HCT116 (cell line): Measurements from ENCODE around the gene TNFAIP3. TPM values are rescaled to one million over a fixed set of nuclear protein-coding genes. Genes with fewer than 3 reads are reported as not detected.

ENCODE experiments used
- ATAC-seq: fragments of 200-7000 bp; cut with Tn5 transposase; 2 replicates; pipeline ENCODE4 v1.9.1; 2020; ENCODE audit warnings: mild to moderate bottlenecking, moderate library complexity
- BruUV-seq: library from RNA; stranded (reverse); fragments of 400-500 nt; replicated peaks from 2 replicates; lab custom pipeline; 2021; lab: Mats Ljungman, UMichigan
- CTCF ChIA-PET: fragments of 300-600 bp; sonication (Branson Sonifier 250); formaldehyde crosslinking; loops from one replicate; lab custom pipeline; 2021; ENCODE audit warnings: antibody characterized with exemption; lab: Charles Lee
- POLR2A ChIA-PET: fragments of 300-600, 350-600 bp; sonication (Branson Sonifier 250); formaldehyde crosslinking; loops from one replicate; lab custom pipeline; 2021; ENCODE audit warnings: antibody characterized with exemption; lab: Charles Lee
- RAD21 ChIA-PET, 2 experiments: fragments of 300-600 bp; sonication (Branson Sonifier 250); formaldehyde crosslinking; loops; one replicate each; lab custom pipeline; 2023; ENCODE audit warnings: low total read pairs in 2 of 2; ENCODE audit not compliant: uncharacterized antibody in 2 of 2, unreplicated experiment in 2 of 2, low non-redundant PET in 1 of 2; lab: Charles Lee
- DNase-seq: peaks from one replicate; pipeline ENCODE4 v3.0.0-alpha.2; 2010; ENCODE audit warnings: low read depth, low spot score
- H2AFZ ChIP-seq: fragments of 200-600 bp; shearing (Covaris generic), sonication (generic); 2 replicates; pipeline ENCODE4 v1.6.1; 2017; ENCODE audit warnings: low read depth, mixed run types, mixed read lengths, antibody characterized with exemption, low read length; ENCODE audit not compliant: poor library complexity, severe bottlenecking
- H3K27ac ChIP-seq: 2 replicates; pipeline ENCODE4 v1.5.1; 2012; ENCODE audit warnings: low read depth, low read length
- H3K27me3 ChIP-seq: fragments of 200-600 bp; sonication (generic); 2 replicates; pipeline ENCODE4 v1.6.1; 2016; ENCODE audit warnings: mixed run types, low read length, mixed read lengths; ENCODE audit not compliant: insufficient read depth
- H3K36me3 ChIP-seq, 2 experiments: fragments of 200-500 bp in 1 of 2; fragments of 200-600 bp in 1 of 2; sonication (Bioruptor generic) in 1 of 2; sonication (generic) in 1 of 2; 2 replicates each; pipeline versions ENCODE4 v1.5.1 to v1.6.1; 2014 to 2016; ENCODE audit warnings: low read length in 2 of 2, inconsistent platforms in 1 of 2, mixed read lengths in 1 of 2, mixed run types in 1 of 2; ENCODE audit not compliant: insufficient read depth in 2 of 2, control insufficient read depth in 1 of 2
- H3K4me1 ChIP-seq, 2 experiments: fragments of 200-600 bp in 1 of 2; sonication (generic) in 1 of 2; 2 replicates each; pipeline versions ENCODE4 v1.5.1 to v1.6.1; 2012 to 2017; ENCODE audit warnings: low read length in 2 of 2, inconsistent platforms in 1 of 2, mild to moderate bottlenecking in 1 of 2, mixed read lengths in 1 of 2, mixed run types in 1 of 2, moderate library complexity in 1 of 2; ENCODE audit not compliant: insufficient read depth in 2 of 2, control insufficient read depth in 1 of 2
- H3K4me2 ChIP-seq: fragments of 200-600 bp; sonication (generic); 2 replicates; pipeline ENCODE4 v1.6.1; 2017; ENCODE audit warnings: mixed run types, low read length, mixed read lengths
- H3K4me3 ChIP-seq, 2 experiments: fragments of 200-600 bp in 1 of 2; sonication (generic) in 1 of 2; replicated peaks in 1 of 2; 2 replicates each; pipeline ENCODE4 v1.5.1; 2011 to 2016; ENCODE audit warnings: low read length in 2 of 2, control low read depth in 1 of 2, low read depth in 1 of 2, mild to moderate bottlenecking in 1 of 2, mixed read lengths in 1 of 2, mixed run types in 1 of 2
- H3K79me2 ChIP-seq: fragments of 200-600 bp; sonication (generic); 2 replicates; pipeline ENCODE4 v1.6.1; 2017; ENCODE audit warnings: mild to moderate bottlenecking, mixed run types, low read length, moderate library complexity, mixed read lengths; ENCODE audit not compliant: insufficient read depth
- H3K9ac ChIP-seq: fragments of 200-600 bp; sonication (generic); 2 replicates; pipeline ENCODE4 v1.6.1; 2016; ENCODE audit warnings: low read length, mixed read lengths
- H3K9me2 ChIP-seq: fragments of 200-600 bp; sonication (generic), shearing (Covaris generic); 2 replicates; pipeline ENCODE4 v1.6.1; 2017; ENCODE audit warnings: mixed run types, mild to moderate bottlenecking, moderate library complexity; ENCODE audit not compliant: insufficient read depth
- H3K9me3 ChIP-seq, 2 experiments: fragments of 200-500 bp in 1 of 2; fragments of 200-600 bp in 1 of 2; sonication (Bioruptor generic) in 1 of 2; sonication (generic) in 1 of 2; 2 replicates each; pipeline ENCODE4 v1.6.1; 2014 to 2017; ENCODE audit warnings: low read length in 2 of 2, mixed read lengths in 2 of 2, inconsistent platforms in 1 of 2, low read depth in 1 of 2, mild to moderate bottlenecking in 1 of 2, mixed run types in 1 of 2, moderate library complexity in 1 of 2; ENCODE audit not compliant: control insufficient read depth in 1 of 2, insufficient read depth in 1 of 2
- H4K20me1 ChIP-seq: fragments of 200-600 bp; sonication (generic), shearing (Covaris generic); 2 replicates; pipeline ENCODE4 v1.6.1; 2017; ENCODE audit warnings: mixed run types, mild to moderate bottlenecking, moderate library complexity; ENCODE audit not compliant: insufficient read depth
- ATF3 ChIP-seq: IDR thresholded peaks from 2 replicates; pipeline ENCODE4 v1.6.1; 2012
- CBX3 ChIP-seq: IDR thresholded peaks from 2 replicates; pipeline ENCODE4 v1.6.1; 2012; ENCODE audit warnings: low read depth
- EZH2phosphoT487 ChIP-seq: fragments of 200-600 bp; IDR thresholded peaks from 2 replicates; pipeline ENCODE4 v1.6.1; 2018; ENCODE audit warnings: antibody characterized with exemption, borderline replicate concordance
- FOSL1 ChIP-seq: IDR thresholded peaks from 2 replicates; pipeline ENCODE4 v1.6.1; 2012; ENCODE audit warnings: low read depth
- POLR2A ChIP-seq: IDR thresholded peaks from 2 replicates; pipeline ENCODE4 v1.7.0; 2011; ENCODE audit warnings: borderline replicate concordance; ENCODE audit not compliant: insufficient read depth, insufficient read length; ENCODE audit errors: extremely low read depth
- POLR2AphosphoS5 ChIP-seq: IDR thresholded peaks from 2 replicates; pipeline ENCODE4 v1.6.1; 2011; ENCODE audit warnings: mild to moderate bottlenecking, low read depth, low read length, moderate library complexity
- RAD21 ChIP-seq: IDR thresholded peaks from 2 replicates; pipeline ENCODE4 v1.6.1; 2012; ENCODE audit warnings: low read depth, mild to moderate bottlenecking
- REST ChIP-seq: IDR thresholded peaks from 2 replicates; pipeline ENCODE4 v1.6.1; 2012; ENCODE audit warnings: low read depth
- TCF7L2 ChIP-seq: IDR thresholded peaks from 2 replicates; pipeline ENCODE4 v1.7.0; 2011; ENCODE audit warnings: borderline replicate concordance, inconsistent platforms; ENCODE audit not compliant: insufficient read depth, insufficient read length; ENCODE audit errors: extremely low read depth
- ZBTB33 ChIP-seq: IDR thresholded peaks from 2 replicates; pipeline ENCODE4 v1.6.1; 2011; ENCODE audit warnings: mild to moderate bottlenecking, low read length, moderate library complexity; ENCODE audit not compliant: insufficient replicate concordance; ENCODE audit errors: extremely low read depth
- ZFX ChIP-seq: fragments of 450-650 bp; IDR thresholded peaks from 2 replicates; pipeline ENCODE4 v1.6.1; 2017
- ZNF274 ChIP-seq: fragments of 200-500 bp; sonication (Bioruptor generic); IDR thresholded peaks from 2 replicates; pipeline ENCODE4 v1.6.1; 2014; ENCODE audit warnings: mild to moderate bottlenecking, low read depth, low read length, inconsistent platforms
- intact Hi-C: fragments of 100-400 bp; cut with micrococcal nuclease; formaldehyde crosslinking; loops from 2 replicates; pipeline ENCODE4 v1.10.0; 2022
- total RNA-seq: library from RNA; stranded (reverse); gene quantifications from one replicate; pipeline ENCODE4 v1.2.1, GENCODE V29; 2021; ENCODE audit not compliant: unreplicated experiment

TNFAIP3 gene
- total RNA-seq, 1 experiment from 2014 or later: 4.4 TPM

GRCh38 chr6:137869549-137870307, 2.7 kb downstream of the TNFAIP3 start:
- RAD21 ChIA-PET: no interaction called here
- Histone ChIP-seq H4K20me1 (no peaks in the 10 kb centered on the region), H3K9me2 (no peaks in the 10 kb centered on the region), H2AFZ (no peak overlapping the region), H3K4me2 (no peak overlapping the region), H3K9ac (no peak overlapping the region), H3K27me3 (no peaks in the 10 kb centered on the region), H3K79me2 (no peaks in the 10 kb centered on the region), H3K4me3 (no peak overlapping the region), H3K9me3 (no peaks in the 10 kb centered on the region), H3K4me1 (peaks cover 10 to 26% of the 10 kb centered on the region in 2 experiments; a peak in 3 of 4 replicates), H3K27ac (no peak overlapping the region), H3K36me3 (no peaks in the 10 kb centered on the region)
- TF ChIP-seq POLR2AphosphoS5 (no peak), POLR2A (no peak), REST (no peak)
- CTCF ChIA-PET: interaction anchor here (0.9 to 1.4 kb wide), 2 partner anchors 162 to 165 kb away, joined by 3 read pairs; no protein-coding TSS in a partner anchor
- BruUV-seq: no TSS peak
- ATAC-seq: no peak
- intact Hi-C loops: loop anchor here (5.0 kb wide), 1 partner anchor 238 kb away; the partner anchor contains the start of gene PERP
- DNase-seq: no peak
- POLR2A ChIA-PET: no interaction called here

- H3K4me1 ChIP-seq: peaks cover 10 to 22% of the 10 kb centered on the region in 2 experiments; a peak in 3 of 4 replicates
- CTCF ChIA-PET: interaction anchor here (0.9 to 1.7 kb wide), 2 partner anchors 70 to 165 kb away, joined by 3 to 6 read pairs; no protein-coding TSS in a partner anchor
- no peaks in the 10 kb centered on the region for H3K36me3 ChIP-seq
- intact Hi-C loops: no loop called here
- H3K9me2 ChIP-seq: no peaks in the 10 kb centered on the region
- RAD21 ChIA-PET: no interaction called here
- H3K9me3 ChIP-seq: no peaks in the 10 kb centered on the region
- no peak for ATAC-seq
- BruUV-seq: no TSS peak
- no peaks in the 10 kb centered on the region for H3K79me2 ChIP-seq
- no peak for TF ChIP-seq ZNF274
- TF ChIP-seq ZBTB33: no peak
- no peak for TF ChIP-seq ATF3
- TF ChIP-seq TCF7L2: no peak
- no peak for TF ChIP-seq FOSL1
- no peak for TF ChIP-seq CBX3
- no peak for TF ChIP-seq ZFX
- no peak for TF ChIP-seq EZH2phosphoT487
- TF ChIP-seq RAD21: no peak
- H4K20me1 ChIP-seq: no peaks in the 10 kb centered on the region
- H2AFZ ChIP-seq: no peak overlapping the region
- no peak overlapping the region for H3K4me3 ChIP-seq
- DNase-seq: no peak
- POLR2A ChIA-PET: no interaction called here
- no peak overlapping the region for H3K9ac ChIP-seq
- H3K27ac ChIP-seq: no peak overlapping the region
- no peak overlapping the region for H3K4me2 ChIP-seq
- no peaks in the 10 kb centered on the region for H3K27me3 ChIP-seq
Observed at GRCh38 chr6:137870308-137870644, 3.2 kb downstream of the TNFAIP3 start.
